Astrocyte (in vitro differentiated cells and primary cell): ENCODE results near the gene ESRRB. TPM values are rescaled to one million over a fixed set of nuclear protein-coding genes. Genes with fewer than 3 reads are reported as not detected.

ENCODE experiments used
- DNase-seq: peaks from one replicate; pipeline ENCODE4 v3.0.0-alpha.2; 2010; ENCODE audit warnings: low read depth
- FAIRE-seq: peaks from 2 replicates; lab custom pipeline; 2011; peaks lifted over from hg19 to GRCh38; lab: Jason Lieb, UNC
- H2AFZ ChIP-seq: 2 replicates; pipeline ENCODE4 v1.6.0; 2012; ENCODE audit warnings: low read depth, low read length, inconsistent platforms
- H3K27ac ChIP-seq: 2 replicates; pipeline ENCODE4 v1.5.1; 2011; ENCODE audit warnings: low read depth, low read length, inconsistent platforms
- H3K27me3 ChIP-seq: 2 replicates; pipeline ENCODE4 v1.6.0; 2011; ENCODE audit warnings: low read length, inconsistent platforms; ENCODE audit not compliant: insufficient read depth
- H3K36me3 ChIP-seq: 2 replicates; pipeline ENCODE4 v1.5.1; 2011; ENCODE audit warnings: low read length, inconsistent platforms; ENCODE audit not compliant: insufficient read depth
- H3K4me1 ChIP-seq: 2 replicates; pipeline ENCODE4 v1.5.1; 2011; ENCODE audit warnings: low read length, inconsistent platforms; ENCODE audit not compliant: insufficient read depth
- H3K4me2 ChIP-seq: 2 replicates; pipeline ENCODE4 v1.6.0; 2012; ENCODE audit warnings: low read length, inconsistent platforms
- H3K4me3 ChIP-seq: 2 replicates; pipeline ENCODE4 v1.5.1; 2011; ENCODE audit warnings: low read depth, mild to moderate bottlenecking, low read length, inconsistent platforms; ENCODE audit not compliant: insufficient read depth
- H3K79me2 ChIP-seq: 2 replicates; pipeline ENCODE4 v1.6.0; 2012; ENCODE audit warnings: mild to moderate bottlenecking, low read length, inconsistent platforms; ENCODE audit not compliant: insufficient read depth
- H3K9ac ChIP-seq: 2 replicates; pipeline ENCODE4 v1.6.0; 2012; ENCODE audit warnings: mild to moderate bottlenecking, low read length, inconsistent platforms
- H3K9me3 ChIP-seq: 2 replicates; pipeline ENCODE4 v1.5.1; 2012; ENCODE audit warnings: low read depth, mild to moderate bottlenecking, low read length, inconsistent platforms; ENCODE audit not compliant: insufficient read depth
- H4K20me1 ChIP-seq: 2 replicates; pipeline ENCODE4 v1.6.0; 2012; ENCODE audit warnings: low read length, inconsistent platforms; ENCODE audit not compliant: insufficient read depth
- H3K27ac Mint-ChIP-seq: one replicate; pipeline ENCODE4 v1.8.0; 2021; ENCODE audit warnings: mild to moderate bottlenecking, mixed read lengths; ENCODE audit not compliant: unreplicated experiment
- H3K27me3 Mint-ChIP-seq: one replicate; pipeline ENCODE4 v1.8.0; 2021; ENCODE audit warnings: low read depth, mixed read lengths; ENCODE audit not compliant: unreplicated experiment
- H3K36me3 Mint-ChIP-seq: one replicate; pipeline ENCODE4 v1.8.0; 2021; ENCODE audit warnings: low read depth, mixed read lengths; ENCODE audit not compliant: unreplicated experiment
- H3K4me1 Mint-ChIP-seq: one replicate; pipeline ENCODE4 v1.8.0; 2021; ENCODE audit warnings: low read depth, mixed read lengths; ENCODE audit not compliant: unreplicated experiment
- H3K4me3 Mint-ChIP-seq: one replicate; pipeline ENCODE4 v1.8.0; 2021; ENCODE audit warnings: mild to moderate bottlenecking, moderate library complexity, mixed read lengths; ENCODE audit not compliant: unreplicated experiment
- H3K9me3 Mint-ChIP-seq: one replicate; pipeline ENCODE4 v1.8.0; 2021; ENCODE audit warnings: mild to moderate bottlenecking, mixed read lengths; ENCODE audit not compliant: unreplicated experiment
- EZH2 ChIP-seq: IDR thresholded peaks from 2 replicates; pipeline ENCODE4 v1.6.1; 2012; ENCODE audit warnings: mild to moderate bottlenecking, low read length, inconsistent platforms; ENCODE audit not compliant: insufficient read depth
- total RNA-seq: library from RNA; stranded (reverse); gene quantifications from 2 replicates; pipeline ENCODE4 v1.2.1, GENCODE V29; 2021
- TF ChIP-seq, protein P1 (sequence below): IDR thresholded peaks from 2 replicates; pipeline ENCODE4 v1.5.1; 2011; ENCODE audit warnings: low read depth, mild to moderate bottlenecking, inconsistent platforms, low read length, moderate library complexity; ENCODE audit not compliant: insufficient read depth

ESRRB gene
- total RNA-seq, 1 donor from 2014 or later = not detected

- Histone ChIP-seq H4K20me1 (no peaks in the 10 kb centered on the region), H3K9me3 (no peaks in the 10 kb centered on the region), H3K4me3 (no peak overlapping the region), H3K36me3 (no peaks in the 10 kb centered on the region), H2AFZ (no peak overlapping the region), H3K79me2 (no peaks in the 10 kb centered on the region), H3K27ac (no peak overlapping the region), H3K4me1 (no peaks in the 10 kb centered on the region), H3K4me2 (no peak overlapping the region), H3K9ac (no peak overlapping the region), H3K27me3 (peaks cover under 1% of the 10 kb centered on the region)
- no peak overlapping the region for H3K4me3 Mint-ChIP-seq
- DNase-seq (no peak), FAIRE-seq (no peak)
- TF ChIP-seq, protein P1, sequence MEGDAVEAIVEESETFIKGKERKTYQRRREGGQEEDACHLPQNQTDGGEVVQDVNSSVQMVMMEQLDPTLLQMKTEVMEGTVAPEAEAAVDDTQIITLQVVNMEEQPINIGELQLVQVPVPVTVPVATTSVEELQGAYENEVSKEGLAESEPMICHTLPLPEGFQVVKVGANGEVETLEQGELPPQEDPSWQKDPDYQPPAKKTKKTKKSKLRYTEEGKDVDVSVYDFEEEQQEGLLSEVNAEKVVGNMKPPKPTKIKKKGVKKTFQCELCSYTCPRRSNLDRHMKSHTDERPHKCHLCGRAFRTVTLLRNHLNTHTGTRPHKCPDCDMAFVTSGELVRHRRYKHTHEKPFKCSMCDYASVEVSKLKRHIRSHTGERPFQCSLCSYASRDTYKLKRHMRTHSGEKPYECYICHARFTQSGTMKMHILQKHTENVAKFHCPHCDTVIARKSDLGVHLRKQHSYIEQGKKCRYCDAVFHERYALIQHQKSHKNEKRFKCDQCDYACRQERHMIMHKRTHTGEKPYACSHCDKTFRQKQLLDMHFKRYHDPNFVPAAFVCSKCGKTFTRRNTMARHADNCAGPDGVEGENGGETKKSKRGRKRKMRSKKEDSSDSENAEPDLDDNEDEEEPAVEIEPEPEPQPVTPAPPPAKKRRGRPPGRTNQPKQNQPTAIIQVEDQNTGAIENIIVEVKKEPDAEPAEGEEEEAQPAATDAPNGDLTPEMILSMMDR = no peak
- no peaks in the 10 kb centered on the region for H3K9me3 Mint-ChIP-seq
- no peaks in the 10 kb centered on the region for H3K36me3 Mint-ChIP-seq
- no peaks in the 10 kb centered on the region for H3K4me1 Mint-ChIP-seq
- H3K27me3 Mint-ChIP-seq = peaks cover 15% of the 10 kb centered on the region
- no peak overlapping the region for H3K27ac Mint-ChIP-seq
These were observed 43.5 kb downstream of the ESRRB start for GRCh38 chr14:76419399-76419798.

GRCh38 chr14:76420827-76421226, 44.9 kb downstream of the ESRRB start:
- no peak overlapping the region for H3K4me3 ChIP-seq
- H2AFZ ChIP-seq = no peak overlapping the region
- FAIRE-seq (no peak), DNase-seq (no peak)
- no peaks in the 10 kb centered on the region for H4K20me1 ChIP-seq
- H3K79me2 ChIP-seq = no peaks in the 10 kb centered on the region
- H3K4me3 Mint-ChIP-seq = no peak overlapping the region
- H3K27ac Mint-ChIP-seq = no peak overlapping the region
- H3K27ac ChIP-seq = no peak overlapping the region
- no peak overlapping the region for H3K9ac ChIP-seq
- H3K4me2 ChIP-seq = no peak overlapping the region
- H3K4me1 Mint-ChIP-seq = no peaks in the 10 kb centered on the region
- peaks cover 10% of the 10 kb centered on the region for H3K27me3 Mint-ChIP-seq
- no peaks in the 10 kb centered on the region for H3K4me1 ChIP-seq
- TF ChIP-seq, protein P1 = no peak
- no peak for TF ChIP-seq EZH2
- no peaks in the 10 kb centered on the region for H3K9me3 ChIP-seq
- peaks cover 3% of the 10 kb centered on the region for H3K9me3 Mint-ChIP-seq
- H3K36me3 ChIP-seq = no peaks in the 10 kb centered on the region
- H3K27me3 ChIP-seq = no peaks in the 10 kb centered on the region
- no peaks in the 10 kb centered on the region for H3K36me3 Mint-ChIP-seq

- peaks cover 13% of the 10 kb centered on the region for H3K27me3 Mint-ChIP-seq
- Histone ChIP-seq H4K20me1 (no peaks in the 10 kb centered on the region), H3K27ac (no peak overlapping the region), H3K4me3 (no peak overlapping the region), H2AFZ (no peak overlapping the region), H3K36me3 (no peaks in the 10 kb centered on the region), H3K4me2 (no peak overlapping the region), H3K79me2 (no peaks in the 10 kb centered on the region), H3K4me1 (no peaks in the 10 kb centered on the region), H3K9ac (no peak overlapping the region), H3K27me3 (no peaks in the 10 kb centered on the region), H3K9me3 (no peaks in the 10 kb centered on the region)
- H3K9me3 Mint-ChIP-seq = peaks cover 3% of the 10 kb centered on the region
- no peaks in the 10 kb centered on the region for H3K36me3 Mint-ChIP-seq
- TF ChIP-seq, protein P1 = no peak
- no peak for TF ChIP-seq EZH2
- no peak for DNase-seq
- no peak for FAIRE-seq
- no peak overlapping the region for H3K4me3 Mint-ChIP-seq
- no peaks in the 10 kb centered on the region for H3K4me1 Mint-ChIP-seq
- H3K27ac Mint-ChIP-seq = no peak overlapping the region
These were observed 45.7 kb downstream of the ESRRB start for GRCh38 chr14:76421662-76422061.
